HCT116 (cell line): Measurements from ENCODE around the gene CDC14B. TPM values are rescaled to one million over a fixed set of nuclear protein-coding genes. Genes with fewer than 3 reads are reported as not detected.

Source experiments
- ATAC-seq: fragments of 200-7000 bp; cut with Tn5 transposase; 2 replicates; pipeline ENCODE4 v1.9.1; 2020; ENCODE audit warnings: mild to moderate bottlenecking, moderate library complexity
- BruUV-seq: library from RNA; stranded (reverse); fragments of 400-500 nt; replicated peaks from 2 replicates; lab custom pipeline; 2021; lab: Mats Ljungman, UMichigan
- CTCF ChIA-PET: fragments of 300-600 bp; sonication (Branson Sonifier 250); formaldehyde crosslinking; loops from one replicate; lab custom pipeline; 2021; ENCODE audit warnings: antibody characterized with exemption; lab: Charles Lee
- POLR2A ChIA-PET: fragments of 300-600, 350-600 bp; sonication (Branson Sonifier 250); formaldehyde crosslinking; loops from one replicate; lab custom pipeline; 2021; ENCODE audit warnings: antibody characterized with exemption; lab: Charles Lee
- RAD21 ChIA-PET, 2 experiments: fragments of 300-600 bp; sonication (Branson Sonifier 250); formaldehyde crosslinking; loops; one replicate each; lab custom pipeline; 2023; ENCODE audit warnings: low total read pairs in 2 of 2; ENCODE audit not compliant: uncharacterized antibody in 2 of 2, unreplicated experiment in 2 of 2, low non-redundant PET in 1 of 2; lab: Charles Lee
- DNase-seq: peaks from one replicate; pipeline ENCODE4 v3.0.0-alpha.2; 2010; ENCODE audit warnings: low read depth, low spot score
- H2AFZ ChIP-seq: fragments of 200-600 bp; shearing (Covaris generic), sonication (generic); 2 replicates; pipeline ENCODE4 v1.6.1; 2017; ENCODE audit warnings: low read depth, mixed run types, mixed read lengths, antibody characterized with exemption, low read length; ENCODE audit not compliant: poor library complexity, severe bottlenecking
- H3K27ac ChIP-seq: 2 replicates; pipeline ENCODE4 v1.5.1; 2012; ENCODE audit warnings: low read depth, low read length
- H3K27me3 ChIP-seq: fragments of 200-600 bp; sonication (generic); 2 replicates; pipeline ENCODE4 v1.6.1; 2016; ENCODE audit warnings: mixed run types, low read length, mixed read lengths; ENCODE audit not compliant: insufficient read depth
- H3K36me3 ChIP-seq, 2 experiments: fragments of 200-500 bp in 1 of 2; fragments of 200-600 bp in 1 of 2; sonication (Bioruptor generic) in 1 of 2; sonication (generic) in 1 of 2; 2 replicates each; pipeline versions ENCODE4 v1.5.1 to v1.6.1; 2014 to 2016; ENCODE audit warnings: low read length in 2 of 2, inconsistent platforms in 1 of 2, mixed read lengths in 1 of 2, mixed run types in 1 of 2; ENCODE audit not compliant: insufficient read depth in 2 of 2, control insufficient read depth in 1 of 2
- H3K4me1 ChIP-seq, 2 experiments: fragments of 200-600 bp in 1 of 2; sonication (generic) in 1 of 2; 2 replicates each; pipeline versions ENCODE4 v1.5.1 to v1.6.1; 2012 to 2017; ENCODE audit warnings: low read length in 2 of 2, inconsistent platforms in 1 of 2, mild to moderate bottlenecking in 1 of 2, mixed read lengths in 1 of 2, mixed run types in 1 of 2, moderate library complexity in 1 of 2; ENCODE audit not compliant: insufficient read depth in 2 of 2, control insufficient read depth in 1 of 2
- H3K4me2 ChIP-seq: fragments of 200-600 bp; sonication (generic); 2 replicates; pipeline ENCODE4 v1.6.1; 2017; ENCODE audit warnings: mixed run types, low read length, mixed read lengths
- H3K4me3 ChIP-seq, 2 experiments: fragments of 200-600 bp in 1 of 2; sonication (generic) in 1 of 2; replicated peaks in 1 of 2; 2 replicates each; pipeline ENCODE4 v1.5.1; 2011 to 2016; ENCODE audit warnings: low read length in 2 of 2, control low read depth in 1 of 2, low read depth in 1 of 2, mild to moderate bottlenecking in 1 of 2, mixed read lengths in 1 of 2, mixed run types in 1 of 2
- H3K79me2 ChIP-seq: fragments of 200-600 bp; sonication (generic); 2 replicates; pipeline ENCODE4 v1.6.1; 2017; ENCODE audit warnings: mild to moderate bottlenecking, mixed run types, low read length, moderate library complexity, mixed read lengths; ENCODE audit not compliant: insufficient read depth
- H3K9ac ChIP-seq: fragments of 200-600 bp; sonication (generic); 2 replicates; pipeline ENCODE4 v1.6.1; 2016; ENCODE audit warnings: low read length, mixed read lengths
- H3K9me2 ChIP-seq: fragments of 200-600 bp; sonication (generic), shearing (Covaris generic); 2 replicates; pipeline ENCODE4 v1.6.1; 2017; ENCODE audit warnings: mixed run types, mild to moderate bottlenecking, moderate library complexity; ENCODE audit not compliant: insufficient read depth
- H3K9me3 ChIP-seq, 2 experiments: fragments of 200-500 bp in 1 of 2; fragments of 200-600 bp in 1 of 2; sonication (Bioruptor generic) in 1 of 2; sonication (generic) in 1 of 2; 2 replicates each; pipeline ENCODE4 v1.6.1; 2014 to 2017; ENCODE audit warnings: low read length in 2 of 2, mixed read lengths in 2 of 2, inconsistent platforms in 1 of 2, low read depth in 1 of 2, mild to moderate bottlenecking in 1 of 2, mixed run types in 1 of 2, moderate library complexity in 1 of 2; ENCODE audit not compliant: control insufficient read depth in 1 of 2, insufficient read depth in 1 of 2
- H4K20me1 ChIP-seq: fragments of 200-600 bp; sonication (generic), shearing (Covaris generic); 2 replicates; pipeline ENCODE4 v1.6.1; 2017; ENCODE audit warnings: mixed run types, mild to moderate bottlenecking, moderate library complexity; ENCODE audit not compliant: insufficient read depth
- CTCF ChIP-seq, 3 experiments: fragments of 200-600 bp in 1 of 3; sonication (generic) in 1 of 3; IDR thresholded peaks in 2 of 3; conservative IDR thresholded peaks in 1 of 3; 2 replicates each; pipeline ENCODE4 v1.5.1; 2012 to 2017; ENCODE audit warnings: low read depth in 2 of 3, low read length in 2 of 3, antibody characterized with exemption in 1 of 3, borderline replicate concordance in 1 of 3, control low read depth in 1 of 3, mild to moderate bottlenecking in 1 of 3, mixed read lengths in 1 of 3, mixed run types in 1 of 3, moderate library complexity in 1 of 3; ENCODE audit not compliant: insufficient read depth in 1 of 3
- ELF1 ChIP-seq: IDR thresholded peaks from 2 replicates; pipeline ENCODE4 v1.6.1; 2012; ENCODE audit warnings: low read depth, borderline replicate concordance
- EZH2 ChIP-seq: fragments of 200-600 bp; sonication (generic); IDR thresholded peaks from 2 replicates; pipeline ENCODE4 v1.6.1; 2017; ENCODE audit warnings: antibody characterized with exemption, mixed run types
- EZH2phosphoT487 ChIP-seq: fragments of 200-600 bp; IDR thresholded peaks from 2 replicates; pipeline ENCODE4 v1.6.1; 2018; ENCODE audit warnings: antibody characterized with exemption, borderline replicate concordance
- JUND ChIP-seq: IDR thresholded peaks from 2 replicates; pipeline ENCODE4 v1.6.1; 2012
- POLR2A ChIP-seq: IDR thresholded peaks from 2 replicates; pipeline ENCODE4 v1.7.0; 2011; ENCODE audit warnings: borderline replicate concordance; ENCODE audit not compliant: insufficient read depth, insufficient read length; ENCODE audit errors: extremely low read depth
- RAD21 ChIP-seq: IDR thresholded peaks from 2 replicates; pipeline ENCODE4 v1.6.1; 2012; ENCODE audit warnings: low read depth, mild to moderate bottlenecking
- REST ChIP-seq: IDR thresholded peaks from 2 replicates; pipeline ENCODE4 v1.6.1; 2012; ENCODE audit warnings: low read depth
- SP1 ChIP-seq: IDR thresholded peaks from 2 replicates; pipeline ENCODE4 v1.6.1; 2012; ENCODE audit warnings: low read depth
- SRF ChIP-seq: IDR thresholded peaks from 2 replicates; pipeline ENCODE4 v1.6.1; 2012; ENCODE audit warnings: low read depth
- TCF7L2 ChIP-seq: IDR thresholded peaks from 2 replicates; pipeline ENCODE4 v1.7.0; 2011; ENCODE audit warnings: borderline replicate concordance, inconsistent platforms; ENCODE audit not compliant: insufficient read depth, insufficient read length; ENCODE audit errors: extremely low read depth
- YY1 ChIP-seq: IDR thresholded peaks from 2 replicates; pipeline ENCODE4 v1.6.1; 2011; ENCODE audit warnings: low read length, low read depth, moderate library complexity, mild to moderate bottlenecking; ENCODE audit not compliant: insufficient replicate concordance; ENCODE audit errors: extremely low read depth
- ZFX ChIP-seq: fragments of 450-650 bp; IDR thresholded peaks from 2 replicates; pipeline ENCODE4 v1.6.1; 2017
- ZNF274 ChIP-seq: fragments of 200-500 bp; sonication (Bioruptor generic); IDR thresholded peaks from 2 replicates; pipeline ENCODE4 v1.6.1; 2014; ENCODE audit warnings: mild to moderate bottlenecking, low read depth, low read length, inconsistent platforms
- intact Hi-C: fragments of 100-400 bp; cut with micrococcal nuclease; formaldehyde crosslinking; loops from 2 replicates; pipeline ENCODE4 v1.10.0; 2022
- total RNA-seq: library from RNA; stranded (reverse); gene quantifications from one replicate; pipeline ENCODE4 v1.2.1, GENCODE V29; 2021; ENCODE audit not compliant: unreplicated experiment

Gene CDC14B
- total RNA-seq, 1 experiment from 2014 or later, result 21.6 TPM

DNA sequence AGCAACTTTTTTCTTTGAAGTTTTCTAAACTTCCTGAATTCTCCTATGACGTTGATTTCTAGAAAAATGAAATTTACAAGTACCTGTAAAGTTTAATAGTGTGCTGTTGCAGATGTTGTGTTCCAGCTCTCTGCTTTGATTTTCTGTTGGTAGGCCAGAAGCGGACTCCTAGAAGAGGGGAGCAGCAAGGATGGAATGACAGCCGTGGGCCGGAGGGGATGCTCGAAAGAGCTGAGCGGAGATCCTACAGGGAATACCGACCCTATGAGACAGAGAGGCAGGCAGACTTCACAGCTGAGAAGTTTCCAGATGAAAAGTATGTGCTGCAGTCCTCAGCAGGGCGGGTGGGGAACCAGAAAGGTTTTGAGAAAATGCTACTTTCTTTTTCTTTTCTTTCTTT lies 161.4 kb downstream of the CDC14B start:
- H3K27ac ChIP-seq, result no peak overlapping the region
- ATAC-seq (no peak), DNase-seq (no peak)
- peaks cover 0 to 6% of the 10 kb centered on the region in 2 experiments; a peak in 1 of 4 replicates for H3K4me1 ChIP-seq
- no peak overlapping the region for H2AFZ ChIP-seq
- H3K27me3 ChIP-seq, result no peaks in the 10 kb centered on the region
- no peaks in the 10 kb centered on the region; the same call in 1 of the 2 replicates for H4K20me1 ChIP-seq
- H3K9me2 ChIP-seq, result no peaks in the 10 kb centered on the region
- peaks cover 15% of the 10 kb centered on the region; the same call in 1 of the 2 replicates for H3K79me2 ChIP-seq
- H3K9ac ChIP-seq, result no peak overlapping the region
- H3K9me3 ChIP-seq, result no peaks in the 10 kb centered on the region
- ChIA-PET RAD21 (no interaction called here), CTCF (no interaction called here), POLR2A (no interaction called here)
- TF ChIP-seq SP1 (no peak), ZNF274 (no peak), RAD21 (no peak), EZH2phosphoT487 (no peak), JUND (no peak), EZH2 (no peak), POLR2A (no peak), YY1 (no peak), SRF (no peak), CTCF (IDR thresholded peaks at IDR 0.05 in 2 of 3, conservative IDR thresholded peaks at IDR 0.05 in 1 of 3; ENCODE audit: borderline replicate concordance in 1 of 3, insufficient read depth in 1 of 3, low read depth in 2 of 3, low read length in 2 of 3) (no peak), ELF1 (no peak), REST (no peak), TCF7L2 (no peak), ZFX (no peak)
- no peak overlapping the region for H3K4me2 ChIP-seq
- no peak overlapping the region for H3K4me3 ChIP-seq
- H3K36me3 ChIP-seq, result 0 out of 4 replicates have a peak, but pooled peaks cover 0 to 3% of the 10 kb centered on the region in 2 experiments
- BruUV-seq, result no TSS peak
- intact Hi-C loops, result no loop called here
